ENCODE data around the gene ATRIP. TPM values are rescaled to one million over a fixed set of nuclear protein-coding genes. Genes with fewer than 3 reads are reported as not detected.

ATRIP gene
- total and polyA plus RNA-seq, 4 donors = 1.7 to 4.6 (median 2.9) TPM

- no peaks in the 10 kb centered on the region for H3K9me3 ChIP-seq (ENCODE audit: control insufficient read depth in 4 of 4, low read length in 3 of 4)
- no peak overlapping the region for H3K4me3 ChIP-seq (ENCODE audit: low read depth in 1 of 3, low read length in 3 of 3)
- TF ChIP-seq NR2F2 (IDR thresholded peaks at IDR 0.05) (no peak), EGR1 (IDR thresholded peaks at IDR 0.05; ENCODE audit: low read depth in 2 of 2) (no peak), HNF4G (IDR thresholded peaks at IDR 0.05) (no peak), YY1 (IDR thresholded peaks at IDR 0.05) (no peak), SP1 (IDR thresholded peaks at IDR 0.05) (no peak), FOXA1 (IDR thresholded peaks at IDR 0.05) (no peak), FOXA2 (IDR thresholded peaks at IDR 0.05) (no peak), GABPA (IDR thresholded peaks at IDR 0.05 in 1 of 2, conservative IDR thresholded peaks at IDR 0.05 in 1 of 2) (no peak), TAF1 (conservative IDR thresholded peaks at IDR 0.05) (no peak), HNF4A (conservative IDR thresholded peaks at IDR 0.05) (no peak), ATF3 (IDR thresholded peaks at IDR 0.05) (no peak), RXRA (IDR thresholded peaks at IDR 0.05) (no peak)
- TF ChIP-seq, protein P1, sequence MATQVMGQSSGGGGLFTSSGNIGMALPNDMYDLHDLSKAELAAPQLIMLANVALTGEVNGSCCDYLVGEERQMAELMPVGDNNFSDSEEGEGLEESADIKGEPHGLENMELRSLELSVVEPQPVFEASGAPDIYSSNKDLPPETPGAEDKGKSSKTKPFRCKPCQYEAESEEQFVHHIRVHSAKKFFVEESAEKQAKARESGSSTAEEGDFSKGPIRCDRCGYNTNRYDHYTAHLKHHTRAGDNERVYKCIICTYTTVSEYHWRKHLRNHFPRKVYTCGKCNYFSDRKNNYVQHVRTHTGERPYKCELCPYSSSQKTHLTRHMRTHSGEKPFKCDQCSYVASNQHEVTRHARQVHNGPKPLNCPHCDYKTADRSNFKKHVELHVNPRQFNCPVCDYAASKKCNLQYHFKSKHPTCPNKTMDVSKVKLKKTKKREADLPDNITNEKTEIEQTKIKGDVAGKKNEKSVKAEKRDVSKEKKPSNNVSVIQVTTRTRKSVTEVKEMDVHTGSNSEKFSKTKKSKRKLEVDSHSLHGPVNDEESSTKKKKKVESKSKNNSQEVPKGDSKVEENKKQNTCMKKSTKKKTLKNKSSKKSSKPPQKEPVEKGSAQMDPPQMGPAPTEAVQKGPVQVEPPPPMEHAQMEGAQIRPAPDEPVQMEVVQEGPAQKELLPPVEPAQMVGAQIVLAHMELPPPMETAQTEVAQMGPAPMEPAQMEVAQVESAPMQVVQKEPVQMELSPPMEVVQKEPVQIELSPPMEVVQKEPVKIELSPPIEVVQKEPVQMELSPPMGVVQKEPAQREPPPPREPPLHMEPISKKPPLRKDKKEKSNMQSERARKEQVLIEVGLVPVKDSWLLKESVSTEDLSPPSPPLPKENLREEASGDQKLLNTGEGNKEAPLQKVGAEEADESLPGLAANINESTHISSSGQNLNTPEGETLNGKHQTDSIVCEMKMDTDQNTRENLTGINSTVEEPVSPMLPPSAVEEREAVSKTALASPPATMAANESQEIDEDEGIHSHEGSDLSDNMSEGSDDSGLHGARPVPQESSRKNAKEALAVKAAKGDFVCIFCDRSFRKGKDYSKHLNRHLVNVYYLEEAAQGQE (IDR thresholded peaks at IDR 0.05) = no peak
- TF ChIP-seq, protein P2, sequence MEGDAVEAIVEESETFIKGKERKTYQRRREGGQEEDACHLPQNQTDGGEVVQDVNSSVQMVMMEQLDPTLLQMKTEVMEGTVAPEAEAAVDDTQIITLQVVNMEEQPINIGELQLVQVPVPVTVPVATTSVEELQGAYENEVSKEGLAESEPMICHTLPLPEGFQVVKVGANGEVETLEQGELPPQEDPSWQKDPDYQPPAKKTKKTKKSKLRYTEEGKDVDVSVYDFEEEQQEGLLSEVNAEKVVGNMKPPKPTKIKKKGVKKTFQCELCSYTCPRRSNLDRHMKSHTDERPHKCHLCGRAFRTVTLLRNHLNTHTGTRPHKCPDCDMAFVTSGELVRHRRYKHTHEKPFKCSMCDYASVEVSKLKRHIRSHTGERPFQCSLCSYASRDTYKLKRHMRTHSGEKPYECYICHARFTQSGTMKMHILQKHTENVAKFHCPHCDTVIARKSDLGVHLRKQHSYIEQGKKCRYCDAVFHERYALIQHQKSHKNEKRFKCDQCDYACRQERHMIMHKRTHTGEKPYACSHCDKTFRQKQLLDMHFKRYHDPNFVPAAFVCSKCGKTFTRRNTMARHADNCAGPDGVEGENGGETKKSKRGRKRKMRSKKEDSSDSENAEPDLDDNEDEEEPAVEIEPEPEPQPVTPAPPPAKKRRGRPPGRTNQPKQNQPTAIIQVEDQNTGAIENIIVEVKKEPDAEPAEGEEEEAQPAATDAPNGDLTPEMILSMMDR (IDR thresholded peaks at IDR 0.05; ENCODE audit: low read depth, low read length, missing input control) = no peak
- no peaks in the 10 kb centered on the region for H3K27me3 ChIP-seq (ENCODE audit: control insufficient read depth in 4 of 4, insufficient read depth in 4 of 4, low read length in 3 of 4)
- H3K4me1 ChIP-seq (ENCODE audit: control insufficient read depth in 4 of 4, insufficient read depth in 4 of 4, low read length in 3 of 4) = peaks cover 5 to 13% (median 7%) of the 10 kb centered on the region in 4 donors
- H3K27ac ChIP-seq (ENCODE audit: low read depth in 1 of 2, low read length in 2 of 2) = no peak overlapping the region
- no peaks in the 10 kb centered on the region for H3K36me3 ChIP-seq (ENCODE audit: control insufficient read depth in 4 of 4, insufficient read depth in 3 of 4, low read depth in 1 of 4, low read length in 3 of 4)
- WGBS = 91% methylated on average over 7 of the region's 7 CpGs
- DNase-seq (ENCODE audit: low spot score) = no peak
- H3K9ac ChIP-seq (ENCODE audit: low read depth in 1 of 2, low read length in 2 of 2) = no peak overlapping the region
Observed at GRCh38 chr3:48501196-48501595, 54.7 kb downstream of the ATRIP start.

DNA sequence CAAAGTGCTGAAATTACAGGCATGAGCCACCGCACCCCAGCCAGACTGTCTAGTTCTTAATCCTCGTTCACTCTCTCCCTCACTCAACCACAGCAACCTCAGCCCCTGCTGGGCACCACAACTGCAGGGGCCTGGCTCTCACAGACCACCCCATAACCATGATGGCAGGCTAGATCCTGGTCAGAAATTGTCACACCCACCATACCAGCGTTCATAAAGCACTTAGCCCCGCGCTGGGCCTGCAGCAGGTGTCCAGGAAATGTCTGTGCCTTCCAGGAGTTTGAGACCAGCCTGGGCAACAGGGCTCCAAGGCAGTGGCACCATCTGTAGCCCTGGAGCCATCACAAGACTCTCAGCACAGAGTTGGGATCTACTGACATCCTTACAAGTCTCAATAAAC, 55.6 kb downstream of the ATRIP start:
- Histone ChIP-seq H3K36me3 (ENCODE audit: control insufficient read depth in 4 of 4, insufficient read depth in 3 of 4, low read depth in 1 of 4, low read length in 3 of 4) (no peaks in the 10 kb centered on the region), H3K4me1 (ENCODE audit: control insufficient read depth in 4 of 4, insufficient read depth in 4 of 4, low read length in 3 of 4) (peaks cover 5 to 13% (median 7%) of the 10 kb centered on the region in 4 donors), H3K9me3 (ENCODE audit: control insufficient read depth in 4 of 4, low read length in 3 of 4) (no peaks in the 10 kb centered on the region), H3K4me3 (ENCODE audit: low read depth in 1 of 3, low read length in 3 of 3) (no peak overlapping the region), H3K27ac (ENCODE audit: low read depth in 1 of 2, low read length in 2 of 2) (no peak overlapping the region), H3K9ac (ENCODE audit: low read depth in 1 of 2, low read length in 2 of 2) (no peak overlapping the region), H3K27me3 (ENCODE audit: control insufficient read depth in 4 of 4, insufficient read depth in 4 of 4, low read length in 3 of 4) (no peaks in the 10 kb centered on the region)
- DNase-seq (ENCODE audit: low spot score) = no peak
- TF ChIP-seq JUND (IDR thresholded peaks at IDR 0.05) (no peak), SP1 (IDR thresholded peaks at IDR 0.05) (no peak), ZBTB33 (IDR thresholded peaks at IDR 0.05) (no peak)
- WGBS = 91% methylated on average over 5 of the region's 5 CpGs

All from liver (tissue), 9 donors.